Measurements from ENCODE around the gene CBFA2T2. TPM values are rescaled to one million over a fixed set of nuclear protein-coding genes. Genes with fewer than 3 reads are reported as not detected.

The CBFA2T2 gene
- total RNA-seq, 1 experiment from 2014 or later: 13.1 TPM

GRCh38 chr20:33555755-33556154 is 65.9 kb downstream of the CBFA2T2 start:
- H3K27ac ChIP-seq (ENCODE audit: low read depth, low read length, poor library complexity, severe bottlenecking): peak overlapping the region; percentile 51
- POLR2A ChIA-PET (ENCODE audit: low non-redundant PET): no interaction called here
- CTCF ChIA-PET: no interaction called here

GRCh38 chr20:33556246-33556645 is 66.3 kb downstream of the CBFA2T2 start:
- DNase-seq (ENCODE audit: low spot score): no peak
- peaks cover 26% of the 10 kb centered on the region for H3K4me1 ChIP-seq (ENCODE audit: insufficient read depth, low read length, poor library complexity, severe bottlenecking)
- no peaks in the 10 kb centered on the region for H3K36me3 ChIP-seq (ENCODE audit: insufficient read depth, low read length, poor library complexity, severe bottlenecking)
- no peak overlapping the region for H3K4me3 ChIP-seq (ENCODE audit: low read depth, low read length, poor library complexity, severe bottlenecking)
- no peak overlapping the region for H3K27ac ChIP-seq (ENCODE audit: low read depth, low read length, poor library complexity, severe bottlenecking)
- intact Hi-C loops (cut with micrococcal nuclease; ENCODE audit: unreplicated experiment): no loop called here
- H3K9me3 ChIP-seq (ENCODE audit: low read depth, low read length, poor library complexity, severe bottlenecking): no peaks in the 10 kb centered on the region
- no peaks in the 10 kb centered on the region for H3K27me3 ChIP-seq (replicated peaks; ENCODE audit: insufficient read depth, low read depth, low read length, poor library complexity)
- POLR2A ChIA-PET (ENCODE audit: low non-redundant PET): no interaction called here
- BruUV-seq (replicated peaks): no TSS peak
- TF ChIP-seq CTCF (conservative IDR thresholded peaks at IDR 0.05; ENCODE audit: low read depth, low read length) (no peak), EZH2 (IDR thresholded peaks at IDR 0.05; ENCODE audit: borderline replicate concordance, low read depth, low read length, poor library complexity, severe bottlenecking) (no peak)
- CTCF ChIA-PET: no interaction called here

More at GRCh38 chr20:33555755-33556154, 65.9 kb downstream of the CBFA2T2 start:
- intact Hi-C loops (cut with micrococcal nuclease; ENCODE audit: unreplicated experiment): no loop called here
- H3K27me3 ChIP-seq (replicated peaks; ENCODE audit: insufficient read depth, low read depth, low read length, poor library complexity): no peaks in the 10 kb centered on the region
- no peak for DNase-seq (ENCODE audit: low spot score)
- no TSS peak for BruUV-seq (replicated peaks)
- H3K4me1 ChIP-seq (ENCODE audit: insufficient read depth, low read length, poor library complexity, severe bottlenecking): peaks cover 26% of the 10 kb centered on the region
- TF ChIP-seq CTCF (conservative IDR thresholded peaks at IDR 0.05; ENCODE audit: low read depth, low read length) (no peak), EZH2 (IDR thresholded peaks at IDR 0.05; ENCODE audit: borderline replicate concordance, low read depth, low read length, poor library complexity, severe bottlenecking) (no peak)
- no peaks in the 10 kb centered on the region for H3K9me3 ChIP-seq (ENCODE audit: low read depth, low read length, poor library complexity, severe bottlenecking)
- no peaks in the 10 kb centered on the region for H3K36me3 ChIP-seq (ENCODE audit: insufficient read depth, low read length, poor library complexity, severe bottlenecking)
- H3K4me3 ChIP-seq (ENCODE audit: low read depth, low read length, poor library complexity, severe bottlenecking): no peak overlapping the region

GRCh38 chr20:33558348-33559144 is 68.7 kb downstream of the CBFA2T2 start:
- Histone ChIP-seq H3K4me3 (ENCODE audit: low read depth, low read length, poor library complexity, severe bottlenecking) (no peak overlapping the region), H3K36me3 (ENCODE audit: insufficient read depth, low read length, poor library complexity, severe bottlenecking) (no peaks in the 10 kb centered on the region), H3K9me3 (ENCODE audit: low read depth, low read length, poor library complexity, severe bottlenecking) (no peaks in the 10 kb centered on the region), H3K27ac (ENCODE audit: low read depth, low read length, poor library complexity, severe bottlenecking) (no peak overlapping the region), H3K4me1 (ENCODE audit: insufficient read depth, low read length, poor library complexity, severe bottlenecking) (peaks cover 25% of the 10 kb centered on the region), H3K27me3 (replicated peaks; ENCODE audit: insufficient read depth, low read depth, low read length, poor library complexity) (no peaks in the 10 kb centered on the region)
- no TSS peak for BruUV-seq (replicated peaks)
- CTCF ChIA-PET: no interaction called here
- no peak for DNase-seq (ENCODE audit: low spot score)
- TF ChIP-seq EZH2 (IDR thresholded peaks at IDR 0.05; ENCODE audit: borderline replicate concordance, low read depth, low read length, poor library complexity, severe bottlenecking) (no peak), CTCF (conservative IDR thresholded peaks at IDR 0.05; ENCODE audit: low read depth, low read length) (no peak)
- POLR2A ChIA-PET (ENCODE audit: low non-redundant PET): no interaction called here
- intact Hi-C loops (cut with micrococcal nuclease; ENCODE audit: unreplicated experiment): no loop called here

All from A673 (cell line).